K562 (cell line): ENCODE data around the gene GOPC. TPM values are rescaled to one million over a fixed set of nuclear protein-coding genes. Genes with fewer than 3 reads are reported as not detected.

ENCODE experiments used
- ATAC-seq: fragments of 200-7000 bp; cut with Tn5 transposase; 3 replicates; pipeline ENCODE4 v1.9.1; 2020; ENCODE audit warnings: moderate library complexity
- BruUV-seq: library from RNA; stranded (reverse); fragments of 400-500 nt; replicated peaks from 2 replicates; lab custom pipeline; 2021; lab: Mats Ljungman, UMichigan
- CTCF ChIA-PET: fragments of 300-600 bp; formaldehyde crosslinking; extraction: SDS; loops from one replicate; lab custom pipeline; 2021; ENCODE audit warnings: low intra/inter-chr PET ratio; lab: Yijun Ruan, JAX
- POLR2A ChIA-PET: fragments of 300-600, 350-650 bp; sonication (Branson Sonifier 250); formaldehyde crosslinking; extraction: SDS; loops from one replicate; lab custom pipeline; 2021; ENCODE audit warnings: antibody characterized with exemption, inconsistent platforms; lab: Yijun Ruan, JAX
- DNase-seq, 4 experiments: peaks; one replicate each; pipeline versions ENCODE4 v3.0.0 to v3.0.0-alpha.2; 2011 to 2018; ENCODE audit warnings: low spot score in 3 of 4, mixed read lengths in 3 of 4; ENCODE audit errors: extremely low read depth in 1 of 4
- FAIRE-seq: peaks from 2 replicates; lab custom pipeline; 2011; peaks lifted over from hg19 to GRCh38; lab: Jason Lieb, UNC
- H2AFZ ChIP-seq: 2 replicates; pipeline ENCODE4 v1.6.0; 2011; ENCODE audit warnings: low read depth, low read length, control low read depth, inconsistent platforms
- H3K27ac ChIP-seq: fragments of 200-600 bp; 3 replicates; pipeline ENCODE4 v1.8.0; 2011; ENCODE audit warnings: low read depth, mild to moderate bottlenecking, control low read depth, inconsistent platforms, low read length, moderate library complexity, mixed read lengths; ENCODE audit errors: extremely low read depth
- H3K27me3 ChIP-seq, 2 experiments: fragments of 300-600 bp in 1 of 2; 2 replicates in 1 of 2; 3 replicates in 1 of 2; pipeline versions ENCODE4 v1.6.0 to v1.8.0; 2011; ENCODE audit warnings: inconsistent platforms in 2 of 2, low read length in 2 of 2, mild to moderate bottlenecking in 1 of 2, mixed read lengths in 1 of 2, moderate library complexity in 1 of 2; ENCODE audit not compliant: control insufficient read depth in 2 of 2, insufficient read depth in 2 of 2
- H3K36me3 ChIP-seq: fragments of 300-600 bp; 3 replicates; pipeline ENCODE4 v1.8.0; 2011; ENCODE audit warnings: mild to moderate bottlenecking, low read length, inconsistent platforms; ENCODE audit not compliant: control insufficient read depth, insufficient read depth
- H3K4me1 ChIP-seq, 2 experiments: fragments of 200-600 bp in 1 of 2; replicated peaks in 1 of 2; 2 replicates in 1 of 2; 3 replicates in 1 of 2; pipeline versions ENCODE4 v1.5.1 to v1.8.0; 2011; ENCODE audit warnings: inconsistent platforms in 2 of 2, low read length in 2 of 2, mild to moderate bottlenecking in 1 of 2, mixed read lengths in 1 of 2, moderate library complexity in 1 of 2; ENCODE audit not compliant: control insufficient read depth in 2 of 2, insufficient read depth in 2 of 2
- H3K4me2 ChIP-seq: 2 replicates; pipeline ENCODE4 v1.6.1; 2011; ENCODE audit warnings: low read length, control low read depth, inconsistent platforms, mixed read lengths; ENCODE audit not compliant: insufficient read depth
- H3K4me3 ChIP-seq: fragments of 200-600 bp; sonication (generic), shearing (Covaris generic); 2 replicates; pipeline ENCODE4 v1.5.1; 2016; ENCODE audit warnings: control low read depth, inconsistent platforms
- H3K79me2 ChIP-seq: fragments of 200-600 bp; 3 replicates; pipeline ENCODE4 v1.8.0; 2011; ENCODE audit warnings: low read length, inconsistent platforms; ENCODE audit not compliant: control insufficient read depth, insufficient read depth
- H3K9ac ChIP-seq, 2 experiments: 2 replicates each; pipeline versions ENCODE4 v1.6.0 to v1.6.1; 2011; ENCODE audit warnings: low read depth in 2 of 2, low read length in 2 of 2, control low read depth in 1 of 2, inconsistent platforms in 1 of 2, mild to moderate bottlenecking in 1 of 2, mixed read lengths in 1 of 2; ENCODE audit not compliant: insufficient read depth in 1 of 2
- H3K9me1 ChIP-seq: one replicate; pipeline ENCODE4 v1.6.0; 2011; ENCODE audit warnings: inconsistent platforms, mild to moderate bottlenecking, low read length, moderate library complexity; ENCODE audit not compliant: control insufficient read depth, insufficient read depth
- H3K9me3 ChIP-seq: replicated peaks from 2 replicates; pipeline ENCODE4 v1.5.1; 2011; ENCODE audit warnings: low read depth, low read length, inconsistent platforms; ENCODE audit not compliant: control insufficient read depth, insufficient read depth
- H4K20me1 ChIP-seq: replicated peaks from 2 replicates; pipeline ENCODE4 v1.6.1; 2011; ENCODE audit warnings: low read length, inconsistent platforms, mixed read lengths; ENCODE audit not compliant: control insufficient read depth, insufficient read depth
- BCOR ChIP-seq: fragments of 450-650 bp; IDR thresholded peaks from 2 replicates; pipeline ENCODE4 v1.6.1; 2016
- CEBPG ChIP-seq, 3 experiments: fragments of 200-800 bp in 1 of 3; sonication (Bioruptor generic) in 1 of 3; sonication (generic) in 1 of 3; formaldehyde crosslinking in 1 of 3; IDR thresholded peaks in 2 of 3; conservative IDR thresholded peaks in 1 of 3; 2 replicates each; pipeline versions ENCODE4 v1.6.1 to v1.8.0; 2016 to 2022; ENCODE audit warnings: missing compliant biosample characterization in 2 of 3, missing genetic modification characterization in 2 of 3, mild to moderate bottlenecking in 1 of 3, missing genetic modification reagents in 1 of 3
- CREM ChIP-seq: IDR thresholded peaks from 2 replicates; pipeline ENCODE4 v1.6.1; 2014; ENCODE audit warnings: antibody characterized with exemption, low read depth
- E2F3 ChIP-seq: fragments of 250-450 bp; sonication (Bioruptor Pico); IDR thresholded peaks from 2 replicates; pipeline ENCODE4 v1.4.0; 2020; ENCODE audit warnings: mild to moderate bottlenecking
- EGR1 ChIP-seq: fragments of 450-650 bp; conservative IDR thresholded peaks from 2 replicates; pipeline ENCODE4 v1.6.1; 2017; ENCODE audit warnings: mild to moderate bottlenecking
- ELF2 ChIP-seq: fragments of 250-450 bp; sonication (Bioruptor Pico); IDR thresholded peaks from 2 replicates; pipeline ENCODE4 v1.5.0; 2021; ENCODE audit warnings: mild to moderate bottlenecking
- HES1 ChIP-seq: fragments of 450-650 bp; IDR thresholded peaks from 2 replicates; pipeline ENCODE4 v1.6.1; 2016; ENCODE audit warnings: low read depth, mild to moderate bottlenecking, moderate library complexity
- ILF3 ChIP-seq: fragments of 450-650 bp; IDR thresholded peaks from 2 replicates; pipeline ENCODE4 v1.6.1; 2018; ENCODE audit warnings: antibody characterized with exemption, mild to moderate bottlenecking, moderate library complexity, borderline replicate concordance
- MAZ ChIP-seq, 2 experiments: fragments of 450-650 bp in 1 of 2; sonication (generic) in 1 of 2; formaldehyde crosslinking; IDR thresholded peaks in 1 of 2; conservative IDR thresholded peaks in 1 of 2; 2 replicates each; pipeline versions ENCODE4 v1.4.0 to v1.5.0; 2020; ENCODE audit warnings: mild to moderate bottlenecking in 1 of 2, missing genetic modification reagents in 1 of 2
- MED1 ChIP-seq: sonication (generic); formaldehyde crosslinking; IDR thresholded peaks from 2 replicates; pipeline ENCODE4 v1.8.1; 2023; ENCODE audit warnings: missing genetic modification reagents, borderline replicate concordance
- MTF1 ChIP-seq: fragments of 250-450 bp; sonication (Bioruptor Pico); IDR thresholded peaks from 2 replicates; pipeline ENCODE4 v1.9.0; 2021; ENCODE audit warnings: moderate library complexity, mild to moderate bottlenecking, inconsistent platforms, borderline replicate concordance
- PTTG1 ChIP-seq: fragments of 450-650 bp; IDR thresholded peaks from 2 replicates; pipeline ENCODE4 v1.6.1; 2016; ENCODE audit warnings: low read depth, mild to moderate bottlenecking, missing genetic modification characterization, missing compliant biosample characterization
- PYGO2 ChIP-seq: fragments of 450-650 bp; IDR thresholded peaks from 2 replicates; pipeline ENCODE4 v1.6.1; 2016; ENCODE audit warnings: mild to moderate bottlenecking, missing genetic modification characterization, moderate library complexity, missing compliant biosample characterization
- SETDB1 ChIP-seq: IDR thresholded peaks from one replicate; pipeline ENCODE4 v1.6.1; 2012; ENCODE audit warnings: low read length, control low read depth, inconsistent platforms
- U2AF1 ChIP-seq: fragments of 200-400 bp; formaldehyde crosslinking; optimal IDR thresholded peaks from 2 replicates; pipeline ENCODE3; 2017; ENCODE audit warnings: mild to moderate bottlenecking, low read depth, low read length, moderate library complexity
- XRCC3 ChIP-seq: fragments of 450-650 bp; IDR thresholded peaks from 2 replicates; pipeline ENCODE4 v1.6.1; 2017; ENCODE audit warnings: mild to moderate bottlenecking, moderate library complexity
- ZBTB26 ChIP-seq: fragments of 450-650 bp; formaldehyde crosslinking; IDR thresholded peaks from 2 replicates; pipeline ENCODE4 v1.4.0; 2022; ENCODE audit warnings: missing genetic modification characterization
- ZBTB43 ChIP-seq: sonication (generic); formaldehyde crosslinking; IDR thresholded peaks from 2 replicates; pipeline ENCODE4 v1.8.0; 2023; ENCODE audit warnings: mild to moderate bottlenecking, missing genetic modification reagents
- ZNF707 ChIP-seq: fragments of 250-450 bp; sonication (Bioruptor Pico); conservative IDR thresholded peaks from 2 replicates; pipeline ENCODE4 v1.8.0; 2022; ENCODE audit warnings: inconsistent platforms, mild to moderate bottlenecking, moderate library complexity
- in situ Hi-C: fragments of 300-500 bp; cut with MboI; formaldehyde crosslinking; loops from 4 replicates; pipeline ENCODE4 v1.15.0; 2018; ENCODE audit warnings: inconsistent platforms, mixed read lengths
- intact Hi-C: fragments of 100-400 bp; cut with micrococcal nuclease; formaldehyde crosslinking; loops from 2 replicates; pipeline ENCODE4 v1.14.2; 2022
- polyA plus RNA-seq, 8 experiments: library from polyadenylated mRNA; depleted of rRNA in 4 of 8; stranded (reverse) in 5 of 8; unstranded in 3 of 8; fragments of >200 nt; fragmentation: Nextera tagmentation in 2 of 8; fragmentation: Illumina TruSeq in 1 of 8; extraction: Ambion mirVana in 2 of 8; extraction: Trizol in 1 of 8; gene quantifications; 2 replicates each; pipeline versions ENCODE4 v1.2.1 to v1.2.3, GENCODE V29; 2011 to 2014; ENCODE audit warnings: inconsistent platforms in 1 of 8, missing spikeins in 1 of 8
- total RNA-seq, 7 experiments: library from RNA; depleted of rRNA in 6 of 7; stranded (reverse); fragments of >200 nt in 6 of 7; fragmentation: Illumina TruSeq in 2 of 7; extraction: Trizol in 2 of 7; gene quantifications; 2 replicates each; pipeline versions ENCODE4 v1.2.1 to v1.2.3, GENCODE V29; 2011 to 2021; ENCODE audit warnings: low replicate concordance in 1 of 7

GOPC gene
- total and polyA plus RNA-seq, 9 of the 15 experiments (the other 6 are each of a cell fraction or from before 2014, with no cell fraction given): 10.0 to 32.2 (median 25.6) TPM

DNA sequence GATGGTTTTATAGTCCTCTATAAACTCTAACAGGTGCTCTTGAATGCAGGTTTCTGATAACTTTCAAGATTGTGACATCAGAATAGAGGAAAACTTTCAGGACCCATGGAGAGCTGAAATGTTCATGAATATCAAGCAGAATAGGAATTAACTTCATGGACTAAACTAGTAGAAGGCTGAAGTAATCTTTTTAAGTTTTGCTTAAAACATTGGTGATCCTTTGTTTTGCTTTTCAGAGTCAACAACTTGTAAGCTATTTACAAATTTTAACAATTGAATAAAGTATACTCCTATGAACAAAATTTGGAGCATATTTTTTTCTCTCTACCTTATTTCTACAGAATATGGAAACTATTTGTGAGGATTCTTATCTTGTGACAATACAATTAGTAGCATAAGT lies 25.2 kb upstream of the GOPC start:
- BruUV-seq: no TSS peak
- POLR2A ChIA-PET: no interaction called here
- no peak overlapping the region for H3K9ac ChIP-seq

More for the DNA sequence above, 25.2 kb upstream of the GOPC start:
- TF ChIP-seq CEBPG (CRISPR knock-in tag; IDR thresholded peaks at IDR 0.05) (no peak), CEBPG (tag; conservative IDR thresholded peaks at IDR 0.05 in 1 of 2, IDR thresholded peaks at IDR 0.05 in 1 of 2) (no peak), ILF3 (no peak), PYGO2 (no peak), ZBTB43 (CRISPR knock-in tag) (no peak), U2AF1 (no peak), MAZ (CRISPR knock-in tag; conservative IDR thresholded peaks at IDR 0.05 in 1 of 2, IDR thresholded peaks at IDR 0.05 in 1 of 2) (no peak), MED1 (CRISPR knock-in tag) (no peak), ZNF707 (no peak), PTTG1 (no peak), E2F3 (CRISPR knock-in tag) (no peak), BCOR (no peak), ELF2 (CRISPR knock-in tag) (no peak), EGR1 (no peak), ZBTB26 (CRISPR knock-in tag) (no peak), HES1 (no peak), CREM (no peak), XRCC3 (no peak), MTF1 (CRISPR knock-in tag) (no peak), SETDB1 (no peak)
- H3K27me3 ChIP-seq: no peaks in the 10 kb centered on the region
- H4K20me1 ChIP-seq: no peaks in the 10 kb centered on the region
- no peak overlapping the region for H2AFZ ChIP-seq
- H3K4me1 ChIP-seq: no peaks in the 10 kb centered on the region
- no peaks in the 10 kb centered on the region for H3K36me3 ChIP-seq
- no peak overlapping the region for H3K27ac ChIP-seq
- no peak overlapping the region for H3K4me2 ChIP-seq
- intact Hi-C loops (no loop called here), in situ Hi-C loops (no loop called here)
- FAIRE-seq: no peak
- H3K79me2 ChIP-seq: no peaks in the 10 kb centered on the region
- CTCF ChIA-PET: no interaction called here
- H3K9me3 ChIP-seq: 0 out of 2 replicates have a peak, but pooled peaks cover 4% of the 10 kb centered on the region
- ATAC-seq: no peak
- DNase-seq: no peak
- H3K9me1 ChIP-seq: no peaks in the 10 kb centered on the region
- no peak overlapping the region for H3K4me3 ChIP-seq
